Activated B cell treated with CpG ODN at 0.5 μM for 24 hours (primary cell): ENCODE results near the gene ZNF441. TPM values are rescaled to one million over a fixed set of nuclear protein-coding genes. Genes with fewer than 3 reads are reported as not detected.

ENCODE experiments used
- ATAC-seq: fragments of 200-7000 bp; cut with Tn5 transposase; one replicate; pipeline ENCODE4 v1.10.0; 2021; ENCODE audit warnings: low read depth, mild to moderate bottlenecking, moderate library complexity
- CTCF ChIA-PET: fragments of 350-600 bp; sonication (Branson Sonifier 250); formaldehyde crosslinking; loops from one replicate; lab custom pipeline; 2021; ENCODE audit warnings: antibody characterized with exemption; lab: Charles Lee
- POLR2A ChIA-PET: fragments of 350-600 bp; sonication (Branson Sonifier 250); formaldehyde crosslinking; loops from one replicate; lab custom pipeline; 2021; ENCODE audit warnings: antibody characterized with exemption; lab: Charles Lee
- DNase-seq: peaks from one replicate; pipeline ENCODE4 v3.0.0; 2022
- H3K27ac Mint-ChIP-seq: one replicate; pipeline ENCODE4 v1.8.0; 2020; ENCODE audit warnings: mixed read lengths
- H3K27me3 Mint-ChIP-seq: one replicate; pipeline ENCODE4 v1.8.0; 2021; ENCODE audit warnings: mixed read lengths
- H3K36me3 Mint-ChIP-seq: one replicate; pipeline ENCODE4 v1.8.0; 2021; ENCODE audit warnings: low read depth, mixed read lengths
- H3K4me1 Mint-ChIP-seq: one replicate; pipeline ENCODE4 v1.8.0; 2021; ENCODE audit warnings: mixed read lengths
- H3K4me3 Mint-ChIP-seq: one replicate; pipeline ENCODE4 v1.8.0; 2020; ENCODE audit warnings: mild to moderate bottlenecking, mixed read lengths
- H3K9me3 Mint-ChIP-seq: one replicate; pipeline ENCODE4 v1.8.0; 2020; ENCODE audit warnings: mixed read lengths
- CTCF ChIP-seq: fragments of 200-600 bp; IDR thresholded peaks from one replicate; pipeline ENCODE4 v1.8.0; 2022; ENCODE audit warnings: antibody characterized with exemption, mild to moderate bottlenecking
- intact Hi-C: fragments of 100-400 bp; cut with micrococcal nuclease; formaldehyde crosslinking; loops from one replicate; pipeline ENCODE4 v1.15.1; 2024
- total RNA-seq: library from RNA; stranded (reverse); gene quantifications from 2 replicates; pipeline ENCODE4 v1.2.3, GENCODE V29; 2022

The ZNF441 gene
- total RNA-seq, 1 donor from 2014 or later: 23.9 TPM

DNA sequence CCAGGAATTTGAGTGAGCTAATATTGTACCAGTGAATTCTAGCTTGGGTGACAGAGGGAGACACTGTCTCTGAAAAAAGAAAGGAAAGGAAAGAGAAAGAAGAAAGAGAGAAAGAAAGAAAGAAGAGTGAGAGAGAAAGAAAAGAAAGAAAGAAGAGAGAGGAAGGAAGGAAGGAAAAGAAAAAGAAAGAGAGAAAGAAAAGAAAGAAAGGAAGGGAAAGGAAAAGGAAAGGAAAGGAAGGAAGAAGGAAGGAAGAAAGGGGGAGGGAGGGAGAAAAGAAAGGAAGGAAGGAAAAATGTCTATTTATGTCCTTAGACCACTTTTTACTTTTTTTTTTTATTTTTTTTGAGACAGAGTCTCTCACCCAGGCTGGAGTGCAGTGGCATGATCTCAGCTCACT lies 26.1 kb downstream of the ZNF441 start:
- CTCF ChIA-PET: interaction anchor here (1.2 kb wide), 1 partner anchor 131 kb away, joined by 3 read pairs; no protein-coding TSS in a partner anchor

GRCh38 chr19:11797491-11797890 lies 30.7 kb downstream of the ZNF441 start:
- TF ChIP-seq CTCF: peak; percentile 54
- DNase-seq: peak; percentile 40
- Mint-ChIP-seq H3K36me3 (peaks cover 2% of the 10 kb centered on the region), H3K27ac (no peak overlapping the region), H3K4me3 (peak overlapping the region; percentile 91), H3K9me3 (peaks cover 2% of the 10 kb centered on the region), H3K4me1 (peaks cover 25% of the 10 kb centered on the region), H3K27me3 (no peaks in the 10 kb centered on the region)
- POLR2A ChIA-PET: interaction anchor here (0.7 to 2.6 kb wide), 8 partner anchors 16 to 343 kb away, joined by 3 to 14 read pairs (median 6); partner anchors contain the start of genes ZNF20, ZNF439, ZNF440 and ZNF441
- ATAC-seq: peak; percentile 48
- CTCF ChIA-PET: interaction anchor here (0.5 to 3.0 kb wide), 26 partner anchors 9 to 697 kb away, joined by 3 to 26 read pairs (median 5); partner anchors contain the start of genes ZNF136, ZNF20, ZNF440 and ZNF441
- intact Hi-C loops: loop anchor here (1.0 to 5.0 kb wide), 5 partner anchors 85 to 344 kb away; no protein-coding TSS in a partner anchor

More for the DNA sequence above, 26.1 kb downstream of the ZNF441 start:
- H3K36me3 Mint-ChIP-seq: no peaks in the 10 kb centered on the region
- TF ChIP-seq CTCF: no peak
- intact Hi-C loops: no loop called here
- H3K9me3 Mint-ChIP-seq: peaks cover 16% of the 10 kb centered on the region
- ATAC-seq: no peak
- POLR2A ChIA-PET: no interaction called here
- no peak for DNase-seq
- H3K27ac Mint-ChIP-seq: no peak overlapping the region
- no peaks in the 10 kb centered on the region for H3K27me3 Mint-ChIP-seq
- no peak overlapping the region for H3K4me3 Mint-ChIP-seq
- peaks cover 14% of the 10 kb centered on the region for H3K4me1 Mint-ChIP-seq

- intact Hi-C loops: loop anchor here (1.0 to 5.0 kb wide), 7 partner anchors 16 to 259 kb away; partner anchors contain the start of genes ZNF439 and ZNF440
- ATAC-seq: peak; percentile 99
- Mint-ChIP-seq H3K4me1 (peaks cover 25% of the 10 kb centered on the region), H3K4me3 (peak within 1 kb of the TSS; percentile 91), H3K36me3 (peaks cover 2% of the 10 kb centered on the region), H3K27me3 (no peaks in the 10 kb centered on the region), H3K27ac (peak within 1 kb of the TSS; percentile 71), H3K9me3 (no peaks in the 10 kb centered on the region)
- TF ChIP-seq CTCF: no peak
- POLR2A ChIA-PET: interaction anchor here (0.6 to 2.6 kb wide), 11 partner anchors 13 to 1856 kb away, joined by 3 to 14 read pairs (median 5); partner anchors contain the start of genes ZNF20, ZNF439, ZNF440 and ZNF441
- CTCF ChIA-PET: interaction anchor here (0.7 to 3.0 kb wide), 22 partner anchors 8 to 696 kb away, joined by 3 to 26 read pairs (median 6); partner anchors contain the start of genes ZNF136, ZNF20, ZNF440 and ZNF700
- peak; percentile 77 for DNase-seq
These were observed 31.9 kb downstream of the ZNF441 start, which contains the start of gene ZNF491 for GRCh38 chr19:11798391-11799330. TSS of gene ZNF491 (plus strand) at chr19:11798523. CDS start at chr19:11805954, 7,431 bp downstream.

DNA sequence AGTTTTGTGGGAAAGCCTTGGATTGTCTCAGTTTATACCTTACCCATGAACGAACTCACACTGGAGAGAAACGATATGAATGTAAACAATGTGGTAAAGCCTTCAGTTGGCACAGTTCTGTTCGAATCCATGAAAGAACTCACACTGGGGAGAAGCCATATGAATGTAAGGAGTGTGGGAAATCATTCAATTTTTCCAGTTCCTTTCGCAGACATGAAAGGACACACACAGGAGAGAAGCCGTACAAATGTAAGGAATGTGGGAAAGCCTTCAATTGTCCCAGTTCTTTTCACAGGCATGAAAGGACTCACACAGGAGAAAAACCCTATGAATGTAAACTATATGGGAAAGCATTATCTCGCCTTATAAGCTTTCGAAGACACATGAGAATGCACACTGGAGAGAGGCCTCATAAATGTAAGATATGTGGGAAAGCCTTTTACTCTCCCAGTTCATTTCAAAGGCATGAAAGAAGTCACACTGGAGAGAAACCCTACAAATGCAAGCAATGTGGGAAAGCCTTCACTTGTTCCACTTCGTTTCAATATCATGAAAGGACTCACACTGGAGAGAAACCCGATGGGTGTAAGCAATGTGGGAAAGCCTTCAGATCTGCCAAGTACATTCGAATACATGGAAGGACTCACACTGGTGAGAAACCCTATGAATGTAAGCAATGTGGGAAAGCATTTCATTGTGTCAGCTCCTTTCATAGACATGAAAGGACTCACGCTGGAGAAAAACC lies 39.7 kb downstream of the ZNF441 start:
- ChIA-PET CTCF (interaction anchor here (1.9 kb wide), 1 partner anchor 9 kb away, joined by 4 read pairs; the partner anchor contains the start of gene ZNF491), POLR2A (no interaction called here)
- ATAC-seq: no peak
- Mint-ChIP-seq H3K27me3 (no peaks in the 10 kb centered on the region), H3K27ac (no peak overlapping the region), H3K4me1 (no peaks in the 10 kb centered on the region), H3K4me3 (no peak overlapping the region), H3K9me3 (peaks cover 21% of the 10 kb centered on the region), H3K36me3 (peaks cover 21% of the 10 kb centered on the region)
- no peak for TF ChIP-seq CTCF
- intact Hi-C loops: no loop called here
- no peak for DNase-seq
